NT2/D1 (cell line): ENCODE measurements around the gene IFT20.

Experiments used
- SUZ12 ChIP-seq: IDR thresholded peaks from 2 replicates; pipeline ENCODE4 v1.6.1; 2011; ENCODE audit not compliant: insufficient read length, insufficient read depth; ENCODE audit errors: extremely low read depth
- ZNF274 ChIP-seq: IDR thresholded peaks from 2 replicates; pipeline ENCODE4 v1.6.1; 2011; ENCODE audit warnings: mild to moderate bottlenecking, low read depth, low read length

DNA sequence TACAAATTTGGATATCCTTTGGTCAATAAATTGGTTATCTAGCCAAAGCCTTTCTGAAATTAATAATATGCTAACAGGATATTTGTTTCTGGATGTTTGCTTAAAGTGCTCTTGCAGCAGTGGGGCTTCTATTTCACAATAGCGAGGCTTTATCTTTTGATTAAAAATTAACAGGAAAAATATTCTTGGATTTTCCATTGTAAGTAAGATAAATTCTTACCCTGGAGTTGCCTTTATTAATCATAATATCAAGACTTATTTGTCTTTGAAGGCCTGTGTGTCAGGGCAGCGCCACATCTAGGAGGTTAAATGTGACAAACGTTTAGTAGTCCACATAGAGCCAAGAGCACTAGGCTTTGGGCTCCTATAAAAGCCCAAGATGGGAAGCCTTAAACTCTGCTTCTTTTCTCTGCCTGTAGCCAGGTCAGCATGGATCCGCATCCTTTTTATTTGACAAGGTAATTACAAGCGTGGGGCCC, 11.0 kb downstream of the IFT20 start:
- TF ChIP-seq ZNF274 (no peak), SUZ12 (no peak)
